CD4-positive, alpha-beta T cell treated with Interleukin-6 at 100 ng/mL for 8 hours (primary cell): Measurements from ENCODE around the gene KRT73.
"Not testable (repeated sequence)": the region's sequence is repeated elsewhere in the genome, so short reads cannot be mapped to it uniquely, and the experiment has no call there.

Experiments used
- DNase-seq: peaks from one replicate; pipeline ENCODE4 v3.0.0-alpha.2; 2020; ENCODE audit warnings: mixed read lengths, low spot score

KRT73 gene

GRCh38 chr12:52600475-52600874, 17.9 kb downstream of the KRT73 start:
- DNase-seq = no peak

GRCh38 chr12:52600071-52600470, 18.3 kb downstream of the KRT73 start:
- no peak for DNase-seq

GRCh38 chr12:52598966-52599365, 19.4 kb downstream of the KRT73 start:
- DNase-seq = no peak

- not testable (repeated sequence) for DNase-seq
Measured at GRCh38 chr12:52594237-52594636, 24.1 kb downstream of the KRT73 start.

- DNase-seq = no peak
Measured at GRCh38 chr12:52591521-52591920, 26.8 kb downstream of the KRT73 start.

- no peak for DNase-seq
Measured at GRCh38 chr12:52590021-52590420, 28.3 kb downstream of the KRT73 start.

GRCh38 chr12:52587563-52587962, 30.8 kb downstream of the KRT73 start:
- no peak for DNase-seq

- DNase-seq = peak; percentile 70
Measured at GRCh38 chr12:52585946-52586345, 32.4 kb downstream of the KRT73 start.

GRCh38 chr12:52585066-52585465, 33.3 kb downstream of the KRT73 start:
- no peak for DNase-seq

GRCh38 chr12:52584156-52584682, 34.1 kb downstream of the KRT73 start:
- DNase-seq = no peak

- DNase-seq = peak; percentile 63
Measured at GRCh38 chr12:52582971-52583456, 35.3 kb downstream of the KRT73 start.

- DNase-seq = no peak
Measured at GRCh38 chr12:52582486-52582885, 35.9 kb downstream of the KRT73 start.

- DNase-seq = no peak
Measured at GRCh38 chr12:52581481-52581880, 36.9 kb downstream of the KRT73 start.

GRCh38 chr12:52581066-52581465, 37.3 kb downstream of the KRT73 start:
- DNase-seq = no peak

GRCh38 chr12:52580496-52580895, 37.9 kb downstream of the KRT73 start:
- DNase-seq = no peak

GRCh38 chr12:52579468-52580465, 38.6 kb downstream of the KRT73 start:
- no peak for DNase-seq

GRCh38 chr12:52578469-52578868, 39.9 kb downstream of the KRT73 start:
- DNase-seq = no peak

- no peak for DNase-seq
Measured at GRCh38 chr12:52577316-52577715, 41.0 kb downstream of the KRT73 start.

- no peak for DNase-seq
Measured at GRCh38 chr12:52575948-52576347, 42.4 kb downstream of the KRT73 start.

GRCh38 chr12:52575256-52575655, 43.1 kb downstream of the KRT73 start:
- no peak for DNase-seq

GRCh38 chr12:52573743-52574142, 44.6 kb downstream of the KRT73 start, which contains the start of gene KRT74:
KRT74 (minus strand) TSS chr12:52573843; CDS start chr12:52573777, 66 bp downstream.
- no peak for DNase-seq

GRCh38 chr12:52573306-52573705, 45.1 kb downstream of the KRT73 start:
- DNase-seq = no peak

GRCh38 chr12:52570511-52570910, 47.8 kb downstream of the KRT73 start:
- DNase-seq = no peak
